ENCODE data around the gene ANTXR1.

Gene ANTXR1

DNA sequence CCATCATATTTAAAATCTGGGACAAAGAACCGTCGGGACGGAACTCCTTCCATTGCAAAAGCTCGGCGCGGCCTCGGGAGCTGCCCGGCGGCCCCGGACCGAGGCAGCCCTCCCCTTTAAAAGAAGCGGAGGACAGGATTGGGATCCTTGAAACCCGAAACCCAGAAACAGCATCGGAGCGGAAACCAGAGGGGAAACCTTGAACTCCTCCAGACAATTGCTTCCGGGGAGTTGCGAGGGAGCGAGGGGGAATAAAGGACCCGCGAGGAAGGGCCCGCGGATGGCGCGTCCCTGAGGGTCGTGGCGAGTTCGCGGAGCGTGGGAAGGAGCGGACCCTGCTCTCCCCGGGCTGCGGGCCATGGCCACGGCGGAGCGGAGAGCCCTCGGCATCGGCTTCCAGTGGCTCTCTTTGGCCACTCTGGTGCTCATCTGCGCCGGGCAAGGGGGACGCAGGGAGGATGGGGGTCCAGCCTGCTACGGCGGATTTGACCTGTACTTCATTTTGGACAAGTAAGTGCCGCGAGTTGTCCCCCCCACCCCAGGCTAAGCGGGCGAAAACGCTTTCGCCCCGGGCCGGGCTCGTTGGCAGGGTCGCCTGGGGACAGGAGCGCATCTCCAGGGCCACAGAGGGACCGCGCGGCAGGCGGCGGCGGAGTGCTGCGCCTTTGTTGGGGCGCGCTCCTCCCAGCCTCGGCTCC is at the start of gene ANTXR1:
Gene ANTXR1, plus strand, starts transcription at position 38 of the 698 bp plus-strand sequence. Its CDS starts 321 bp downstream, at position 359.
- no peak for DNase-seq (ENCODE audit: low spot score)

GRCh38 chr2:68964282-68964681 is 48.7 kb upstream of the ANTXR1 start:
- DNase-seq (ENCODE audit: low spot score) = no peak

DNA sequence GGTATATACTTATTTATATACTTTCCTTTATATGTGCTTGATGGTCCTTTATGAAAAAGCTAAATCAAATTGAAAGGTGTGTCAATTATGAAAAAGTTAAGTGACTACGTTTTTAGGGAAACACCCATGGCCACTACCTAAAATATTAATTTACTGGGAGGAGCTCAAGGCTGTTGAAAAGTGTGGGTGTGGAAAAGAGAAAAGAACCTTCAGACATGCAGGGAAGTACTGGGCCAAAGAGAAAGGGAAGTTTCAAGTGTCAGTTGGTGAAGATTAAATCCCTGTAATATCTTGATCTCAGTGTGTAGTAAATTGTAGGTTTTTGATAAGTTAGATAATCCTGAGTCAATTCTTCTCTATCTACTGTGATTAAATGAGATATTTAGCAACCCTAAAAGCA is 44.8 kb upstream of the ANTXR1 start:
- no peak for DNase-seq (ENCODE audit: low spot score)

- no peak for DNase-seq (ENCODE audit: low spot score)
Observed at GRCh38 chr2:68969736-68970490, 43.1 kb upstream of the ANTXR1 start.

- peak; percentile 6 for DNase-seq (ENCODE audit: low spot score)
Observed at GRCh38 chr2:68970566-68971265, 42.3 kb upstream of the ANTXR1 start.

GRCh38 chr2:68971591-68972231 is 41.3 kb upstream of the ANTXR1 start:
- DNase-seq (ENCODE audit: low spot score) = no peak

- DNase-seq (ENCODE audit: low spot score) = no peak
Observed at GRCh38 chr2:68974251-68974650, 38.7 kb upstream of the ANTXR1 start, which contains the start of gene GKN1. Gene GKN1, plus strand, starts transcription at chr2:68974636. Its CDS starts 42 bp downstream, at chr2:68974678.

GRCh38 chr2:68974946-68975665 is 37.9 kb upstream of the ANTXR1 start:
- DNase-seq (ENCODE audit: low spot score) = no peak

DNA sequence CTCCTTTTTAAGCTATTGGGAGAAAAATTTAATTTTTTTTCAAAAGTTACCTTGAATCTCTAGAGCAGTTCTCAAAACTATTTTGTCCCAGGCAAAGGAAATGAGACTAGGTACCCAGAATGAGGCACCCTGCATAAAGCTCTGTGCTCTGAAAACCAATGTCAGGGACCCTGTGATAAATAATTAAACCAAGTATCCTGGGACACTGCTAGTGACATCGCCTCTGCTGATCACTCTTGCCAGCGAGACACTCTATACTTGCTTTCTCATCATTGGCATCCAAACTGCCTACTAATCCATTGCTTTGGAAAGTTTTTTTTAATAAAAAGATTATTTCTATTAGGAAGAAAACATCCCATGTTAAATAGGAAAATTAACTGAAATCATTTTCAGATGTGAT is 37.1 kb upstream of the ANTXR1 start:
- DNase-seq (ENCODE audit: low spot score) = no peak

DNA sequence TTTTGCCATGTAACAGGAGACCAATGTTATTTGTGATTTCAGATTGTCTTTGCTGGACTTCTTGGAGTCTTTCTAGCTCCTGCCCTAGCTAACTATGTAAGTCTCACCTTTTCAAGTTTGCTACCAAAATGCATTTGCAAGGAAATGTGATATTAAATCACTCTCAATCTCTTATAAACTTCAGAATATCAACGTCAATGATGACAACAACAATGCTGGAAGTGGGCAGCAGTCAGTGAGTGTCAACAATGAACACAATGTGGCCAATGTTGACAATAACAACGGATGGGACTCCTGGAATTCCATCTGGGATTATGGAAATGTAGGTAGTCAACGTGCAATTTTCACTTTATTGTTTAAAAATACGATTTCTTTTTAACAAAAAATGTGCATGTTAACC is 35.5 kb upstream of the ANTXR1 start:
- DNase-seq (ENCODE audit: low spot score) = no peak

- no peak for DNase-seq (ENCODE audit: low spot score)
Observed at GRCh38 chr2:68978098-68978497, 34.9 kb upstream of the ANTXR1 start.

DNA sequence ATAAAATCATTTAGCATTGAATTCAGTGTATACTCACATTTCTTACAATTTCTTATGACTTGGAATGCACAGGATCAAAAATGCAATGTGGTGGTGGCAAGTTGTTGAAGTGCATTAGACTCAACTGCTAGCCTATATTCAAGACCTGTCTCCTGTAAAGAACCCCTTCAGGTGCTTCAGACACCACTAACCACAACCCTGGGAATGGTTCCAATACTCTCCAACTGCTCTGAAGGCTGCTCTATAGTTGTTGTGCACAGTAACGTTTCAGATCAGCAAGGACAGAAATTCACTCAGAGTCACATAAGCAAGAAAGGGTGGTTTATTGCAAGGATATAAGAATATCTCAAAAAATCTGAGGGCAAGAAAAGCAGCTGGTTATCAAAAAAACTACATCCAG is 32.0 kb upstream of the ANTXR1 start:
- no peak for DNase-seq (ENCODE audit: low spot score)

DNA sequence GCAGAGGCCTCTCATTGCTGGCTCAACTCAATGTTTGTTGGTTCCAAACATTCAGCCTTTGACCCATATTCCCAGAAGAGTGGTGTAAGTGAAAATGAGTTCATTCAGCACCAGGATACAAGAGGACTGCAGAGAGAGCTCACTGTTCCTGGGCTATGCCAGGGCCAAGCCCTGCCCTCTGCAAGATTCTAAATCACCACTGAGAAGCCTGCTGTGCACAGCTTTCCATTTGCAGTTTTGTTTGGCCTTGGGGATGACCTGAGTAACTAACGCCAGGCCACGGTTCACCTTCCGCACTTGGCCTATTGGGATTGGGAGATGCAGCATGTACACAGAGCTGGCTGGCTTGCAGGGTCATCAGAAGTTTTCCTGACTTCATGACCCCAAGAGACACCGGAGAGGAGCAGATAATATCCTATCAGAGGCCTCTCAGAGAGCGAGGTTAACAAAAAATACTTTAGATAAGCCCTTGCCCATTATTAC is 25.9 kb upstream of the ANTXR1 start:
- no peak for DNase-seq (ENCODE audit: low spot score)

- no peak for DNase-seq (ENCODE audit: low spot score)
Observed at GRCh38 chr2:68989035-68989434, 23.9 kb upstream of the ANTXR1 start.

GRCh38 chr2:68992341-68992740 is 20.6 kb upstream of the ANTXR1 start:
- no peak for DNase-seq (ENCODE audit: low spot score)

DNA sequence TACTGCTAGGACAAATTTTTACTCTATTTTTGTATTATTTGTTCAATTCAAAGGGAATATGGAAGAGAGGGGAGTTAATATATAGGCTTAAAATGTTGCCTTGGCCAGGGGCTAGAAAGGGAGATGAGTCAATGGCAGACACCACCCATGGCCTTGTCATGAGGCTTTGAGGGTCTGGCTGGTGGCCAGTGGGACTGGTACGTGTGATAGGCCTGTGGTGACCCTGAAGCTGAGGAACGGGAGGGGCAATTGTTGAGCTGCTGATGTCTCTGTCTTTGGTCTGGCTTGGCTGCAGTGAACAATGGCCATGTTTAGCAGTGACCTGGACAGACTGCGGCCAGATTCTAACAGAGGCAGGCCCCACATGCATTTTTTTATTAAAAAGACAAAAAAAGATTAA is 20.0 kb upstream of the ANTXR1 start:
- DNase-seq (ENCODE audit: low spot score) = peak; percentile 21

DNA sequence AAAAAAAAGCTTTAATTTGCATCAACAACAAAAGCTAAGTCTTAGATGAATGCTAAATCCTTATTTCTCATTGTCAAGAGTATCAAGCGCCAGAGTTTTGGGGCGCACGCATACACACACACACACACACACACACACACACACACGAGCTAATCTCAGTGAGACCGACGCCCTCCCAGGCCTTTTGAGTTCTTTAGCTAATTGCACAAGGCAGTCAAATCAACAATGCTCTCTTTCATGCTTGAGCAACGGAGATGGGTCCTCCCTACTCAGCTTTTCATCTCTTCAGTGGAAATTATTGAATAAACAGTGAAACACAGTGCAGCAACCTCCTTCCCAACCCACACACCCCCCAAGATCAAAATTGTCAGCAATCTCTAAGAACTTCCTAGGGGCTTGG is 19.3 kb upstream of the ANTXR1 start:
- DNase-seq (ENCODE audit: low spot score) = no peak

GRCh38 chr2:68994864-68995263 is 18.1 kb upstream of the ANTXR1 start:
- DNase-seq (ENCODE audit: low spot score) = no peak

DNA sequence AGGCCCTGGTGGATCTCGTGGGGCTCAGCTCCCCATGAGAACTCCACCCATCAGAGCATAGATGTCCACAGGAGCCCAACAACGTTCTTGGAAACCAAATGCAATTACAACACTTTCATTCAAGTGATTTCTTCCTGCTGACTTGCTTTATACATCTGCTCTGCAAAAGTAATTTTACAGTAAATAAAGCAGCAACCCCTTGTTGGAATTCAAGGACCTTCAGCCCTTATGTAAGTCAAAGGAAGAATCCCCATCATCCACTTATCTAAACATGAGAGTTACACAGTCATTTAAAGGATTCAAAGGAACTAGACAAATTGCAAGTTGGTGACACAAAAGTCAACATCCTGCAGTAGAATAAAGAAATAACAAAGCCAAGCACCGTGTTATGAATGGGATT is 17.1 kb upstream of the ANTXR1 start:
- DNase-seq (ENCODE audit: low spot score) = no peak

GRCh38 chr2:68997401-68997800 is 15.6 kb upstream of the ANTXR1 start:
- no peak for DNase-seq (ENCODE audit: low spot score)

DNA sequence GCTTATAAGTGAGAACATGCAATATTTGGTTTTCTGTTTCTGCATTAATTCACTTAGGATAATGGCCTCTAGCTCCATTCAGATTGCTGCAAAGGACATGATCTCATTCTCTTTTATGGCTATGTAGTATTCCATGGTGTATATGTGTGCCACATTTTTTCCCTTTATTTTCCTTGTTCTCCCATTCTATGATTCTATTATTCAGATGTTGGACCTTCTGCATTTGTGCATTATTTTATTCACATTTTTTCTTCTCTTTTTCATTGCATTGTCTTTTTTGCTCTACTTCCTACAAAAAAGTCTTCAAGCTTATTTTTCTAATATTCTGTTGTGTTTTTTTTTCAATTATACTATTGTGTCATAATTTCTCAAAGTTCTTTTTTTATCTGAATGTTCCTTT is 11.1 kb upstream of the ANTXR1 start:
- no peak for DNase-seq (ENCODE audit: low spot score)

DNA sequence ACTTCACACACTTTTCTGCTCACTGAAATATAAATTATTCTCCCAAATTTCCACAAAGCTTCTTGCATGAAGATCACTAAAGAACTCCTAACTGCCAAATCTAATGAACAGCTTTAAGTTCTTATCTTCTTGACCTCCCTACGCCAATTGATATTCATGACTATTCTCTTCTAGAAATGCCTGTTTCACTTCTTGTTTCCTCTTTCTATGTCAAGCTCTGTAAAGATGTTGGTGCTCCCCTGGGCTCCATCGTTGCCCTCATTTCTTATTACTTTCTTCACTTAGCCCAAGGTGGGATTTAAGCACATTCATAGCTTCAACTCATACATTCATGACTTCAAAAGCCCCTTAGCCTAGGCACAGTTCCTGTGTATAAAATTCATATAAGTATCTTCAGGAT is 9.2 kb upstream of the ANTXR1 start:
- DNase-seq (ENCODE audit: low spot score) = no peak
